GM19043 (cell line): ENCODE results near the gene SCUBE1.

Experiments
- ATAC-seq: cut with Tn5 transposase; IDR thresholded peaks from one replicate; pipeline ENCODE4 v1.9.1; 2021; ENCODE audit warnings: low read depth; ENCODE audit not compliant: unreplicated experiment

The SCUBE1 gene

GRCh38 chr22:43152357-43153071 is 190.7 kb downstream of the SCUBE1 start:
- no peak for ATAC-seq

- ATAC-seq: no peak
Measured at GRCh38 chr22:43152003-43152356, 191.2 kb downstream of the SCUBE1 start.

GRCh38 chr22:43151251-43152002 is 191.7 kb downstream of the SCUBE1 start, which contains the start of gene TSPO:
Gene TSPO, plus strand, starts transcription at chr22:43151559. Its CDS starts 7,680 bp downstream, at chr22:43159239.
- ATAC-seq: no peak

- ATAC-seq: no peak
Measured at GRCh38 chr22:43150731-43151206, 192.4 kb downstream of the SCUBE1 start.

- ATAC-seq: no peak
Measured at GRCh38 chr22:43148581-43148980, 194.6 kb downstream of the SCUBE1 start.

GRCh38 chr22:43147821-43148220 is 195.4 kb downstream of the SCUBE1 start:
- no peak for ATAC-seq
